Activated B cell treated with CpG ODN at 0.5 μM for 24 hours (primary cell): ENCODE measurements around the gene CER1. TPM values are rescaled to one million over a fixed set of nuclear protein-coding genes. Genes with fewer than 3 reads are reported as not detected.

Experiments used
- ATAC-seq: fragments of 200-7000 bp; cut with Tn5 transposase; one replicate; pipeline ENCODE4 v1.10.0; 2021; ENCODE audit warnings: low read depth, mild to moderate bottlenecking, moderate library complexity
- CTCF ChIA-PET: fragments of 350-600 bp; sonication (Branson Sonifier 250); formaldehyde crosslinking; loops from one replicate; lab custom pipeline; 2021; ENCODE audit warnings: antibody characterized with exemption; lab: Charles Lee
- POLR2A ChIA-PET: fragments of 350-600 bp; sonication (Branson Sonifier 250); formaldehyde crosslinking; loops from one replicate; lab custom pipeline; 2021; ENCODE audit warnings: antibody characterized with exemption; lab: Charles Lee
- DNase-seq: peaks from one replicate; pipeline ENCODE4 v3.0.0; 2022
- H3K27ac Mint-ChIP-seq: one replicate; pipeline ENCODE4 v1.8.0; 2020; ENCODE audit warnings: mixed read lengths
- H3K27me3 Mint-ChIP-seq: one replicate; pipeline ENCODE4 v1.8.0; 2021; ENCODE audit warnings: mixed read lengths
- H3K36me3 Mint-ChIP-seq: one replicate; pipeline ENCODE4 v1.8.0; 2021; ENCODE audit warnings: low read depth, mixed read lengths
- H3K4me1 Mint-ChIP-seq: one replicate; pipeline ENCODE4 v1.8.0; 2021; ENCODE audit warnings: mixed read lengths
- H3K4me3 Mint-ChIP-seq: one replicate; pipeline ENCODE4 v1.8.0; 2020; ENCODE audit warnings: mild to moderate bottlenecking, mixed read lengths
- H3K9me3 Mint-ChIP-seq: one replicate; pipeline ENCODE4 v1.8.0; 2020; ENCODE audit warnings: mixed read lengths
- intact Hi-C: fragments of 100-400 bp; cut with micrococcal nuclease; formaldehyde crosslinking; loops from one replicate; pipeline ENCODE4 v1.15.1; 2024
- total RNA-seq: library from RNA; stranded (reverse); gene quantifications from 2 replicates; pipeline ENCODE4 v1.2.3, GENCODE V29; 2022
- TF ChIP-seq, protein P1 (sequence below): fragments of 200-600 bp; IDR thresholded peaks from one replicate; pipeline ENCODE4 v1.8.0; 2022; ENCODE audit warnings: antibody characterized with exemption, mild to moderate bottlenecking

The CER1 gene
- total RNA-seq, 1 donor from 2014 or later: not detected

DNA sequence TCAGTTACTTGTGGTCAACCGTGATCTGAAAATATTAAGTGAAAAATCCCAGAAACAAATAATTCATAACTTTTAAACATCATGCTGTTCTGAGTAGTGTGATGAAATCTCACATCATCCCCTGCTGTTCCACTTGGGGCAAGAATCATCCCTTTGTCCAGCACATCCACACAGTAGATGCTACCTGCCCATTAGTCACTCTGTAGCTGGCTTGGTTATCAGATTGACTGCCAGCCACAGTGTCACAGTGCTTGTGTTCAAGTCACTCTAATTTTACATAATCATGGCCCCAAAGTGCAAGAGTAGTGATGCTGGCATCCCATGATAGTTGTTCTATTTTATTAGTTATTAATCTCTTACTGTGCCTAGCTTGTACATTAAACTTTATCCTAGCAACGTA is 39.1 kb upstream of the CER1 start:
- Mint-ChIP-seq H3K27me3 (peaks cover 26% of the 10 kb centered on the region), H3K4me1 (no peaks in the 10 kb centered on the region), H3K36me3 (no peaks in the 10 kb centered on the region), H3K9me3 (peaks cover 4% of the 10 kb centered on the region), H3K4me3 (no peak overlapping the region), H3K27ac (no peak overlapping the region)
- TF ChIP-seq, protein P1, sequence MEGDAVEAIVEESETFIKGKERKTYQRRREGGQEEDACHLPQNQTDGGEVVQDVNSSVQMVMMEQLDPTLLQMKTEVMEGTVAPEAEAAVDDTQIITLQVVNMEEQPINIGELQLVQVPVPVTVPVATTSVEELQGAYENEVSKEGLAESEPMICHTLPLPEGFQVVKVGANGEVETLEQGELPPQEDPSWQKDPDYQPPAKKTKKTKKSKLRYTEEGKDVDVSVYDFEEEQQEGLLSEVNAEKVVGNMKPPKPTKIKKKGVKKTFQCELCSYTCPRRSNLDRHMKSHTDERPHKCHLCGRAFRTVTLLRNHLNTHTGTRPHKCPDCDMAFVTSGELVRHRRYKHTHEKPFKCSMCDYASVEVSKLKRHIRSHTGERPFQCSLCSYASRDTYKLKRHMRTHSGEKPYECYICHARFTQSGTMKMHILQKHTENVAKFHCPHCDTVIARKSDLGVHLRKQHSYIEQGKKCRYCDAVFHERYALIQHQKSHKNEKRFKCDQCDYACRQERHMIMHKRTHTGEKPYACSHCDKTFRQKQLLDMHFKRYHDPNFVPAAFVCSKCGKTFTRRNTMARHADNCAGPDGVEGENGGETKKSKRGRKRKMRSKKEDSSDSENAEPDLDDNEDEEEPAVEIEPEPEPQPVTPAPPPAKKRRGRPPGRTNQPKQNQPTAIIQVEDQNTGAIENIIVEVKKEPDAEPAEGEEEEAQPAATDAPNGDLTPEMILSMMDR: no peak
- ATAC-seq: no peak
- ChIA-PET POLR2A (no interaction called here), CTCF (no interaction called here)
- intact Hi-C loops: no loop called here
- no peak for DNase-seq

DNA sequence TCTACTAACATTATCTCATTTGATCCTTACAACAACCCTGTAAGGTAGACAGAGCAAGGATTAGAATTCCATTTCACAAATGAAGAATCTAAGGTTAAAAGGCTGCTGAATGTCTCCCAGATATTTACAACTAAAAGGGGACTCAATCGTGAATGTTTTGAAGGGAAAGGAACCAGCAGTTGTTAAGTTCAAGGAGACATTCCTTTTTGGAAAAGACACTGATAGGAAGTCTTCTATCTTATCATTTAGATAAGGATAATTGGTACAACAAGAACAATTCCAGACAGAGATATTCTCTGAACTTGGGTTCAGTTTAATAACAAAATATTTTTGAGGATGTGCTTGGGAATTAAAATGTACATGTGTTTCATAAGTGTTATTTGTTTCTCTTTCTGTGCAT is 37.5 kb upstream of the CER1 start:
- ChIA-PET POLR2A (no interaction called here), CTCF (no interaction called here)
- no peaks in the 10 kb centered on the region for H3K4me1 Mint-ChIP-seq

DNA sequence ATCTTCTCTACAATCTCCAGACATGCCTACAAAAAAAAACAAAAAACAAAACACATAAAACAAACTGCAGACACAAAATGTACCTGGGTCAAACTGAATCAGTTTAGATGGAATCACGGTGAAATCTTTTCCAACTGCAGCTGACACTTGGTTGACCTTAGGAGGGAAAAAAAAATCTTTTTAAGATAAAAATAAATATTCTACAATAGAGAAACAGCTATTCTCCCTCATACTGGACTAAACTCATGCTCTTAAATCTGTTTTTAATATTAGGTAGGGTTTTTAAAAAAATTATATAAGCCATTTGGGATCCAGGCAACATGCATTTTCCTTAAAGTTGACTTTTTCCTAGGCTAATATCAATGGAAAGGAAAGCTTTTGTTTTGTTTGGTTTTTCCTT is 33.8 kb upstream of the CER1 start:
- Mint-ChIP-seq H3K4me3 (no peak overlapping the region), H3K27ac (no peak overlapping the region), H3K9me3 (no peaks in the 10 kb centered on the region), H3K27me3 (peaks cover 10% of the 10 kb centered on the region), H3K4me1 (peaks cover 3% of the 10 kb centered on the region), H3K36me3 (no peaks in the 10 kb centered on the region)
- ChIA-PET CTCF (interaction anchor here (1.2 to 1.3 kb wide), 2 partner anchors 10 to 15 kb away, joined by 3 to 4 read pairs; no protein-coding TSS in a partner anchor), POLR2A (interaction anchor here (0.7 kb wide), 1 partner anchor 8 kb away, joined by 3 read pairs; no protein-coding TSS in a partner anchor)
- ATAC-seq (no peak), DNase-seq (no peak)
- TF ChIP-seq, protein P1: no peak
- intact Hi-C loops: no loop called here

More for the DNA sequence above, 37.5 kb upstream of the CER1 start:
- no peak overlapping the region for H3K4me3 Mint-ChIP-seq
- peaks cover 22% of the 10 kb centered on the region for H3K27me3 Mint-ChIP-seq
- DNase-seq: no peak
- peaks cover 4% of the 10 kb centered on the region for H3K9me3 Mint-ChIP-seq
- no peak for ATAC-seq
- TF ChIP-seq, protein P1: no peak
- no peak overlapping the region for H3K27ac Mint-ChIP-seq
- no peaks in the 10 kb centered on the region for H3K36me3 Mint-ChIP-seq
- intact Hi-C loops: no loop called here

DNA sequence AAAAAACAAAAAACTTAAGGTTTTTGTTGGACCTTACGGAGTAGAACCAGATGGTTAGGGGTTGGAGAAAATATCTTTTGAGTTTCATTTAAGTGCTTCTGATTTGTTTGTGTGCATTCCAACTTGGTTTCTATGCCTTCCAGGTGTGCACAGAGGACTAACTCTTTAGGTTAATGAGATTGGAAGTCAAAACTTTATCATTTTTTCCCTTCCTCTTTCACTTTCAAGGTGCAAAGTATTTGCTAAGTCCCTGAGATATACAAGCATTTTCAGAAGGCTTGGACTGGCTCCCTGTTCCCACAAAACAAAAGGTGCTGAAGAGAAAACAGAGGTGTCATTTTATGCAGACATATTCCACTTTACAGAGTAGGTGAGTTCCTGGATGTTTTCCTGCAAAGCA is 30.3 kb upstream of the CER1 start:
- Mint-ChIP-seq H3K27me3 (peaks cover 18% of the 10 kb centered on the region), H3K27ac (no peak overlapping the region), H3K4me1 (peaks cover 3% of the 10 kb centered on the region), H3K36me3 (no peaks in the 10 kb centered on the region), H3K9me3 (no peaks in the 10 kb centered on the region), H3K4me3 (no peak overlapping the region)
- DNase-seq: no peak
- ChIA-PET POLR2A (no interaction called here), CTCF (interaction anchor here (1.2 kb wide), 1 partner anchor 16 kb away, joined by 4 read pairs; no protein-coding TSS in a partner anchor)
- TF ChIP-seq, protein P1: no peak
- no peak for ATAC-seq
- intact Hi-C loops: no loop called here

DNA sequence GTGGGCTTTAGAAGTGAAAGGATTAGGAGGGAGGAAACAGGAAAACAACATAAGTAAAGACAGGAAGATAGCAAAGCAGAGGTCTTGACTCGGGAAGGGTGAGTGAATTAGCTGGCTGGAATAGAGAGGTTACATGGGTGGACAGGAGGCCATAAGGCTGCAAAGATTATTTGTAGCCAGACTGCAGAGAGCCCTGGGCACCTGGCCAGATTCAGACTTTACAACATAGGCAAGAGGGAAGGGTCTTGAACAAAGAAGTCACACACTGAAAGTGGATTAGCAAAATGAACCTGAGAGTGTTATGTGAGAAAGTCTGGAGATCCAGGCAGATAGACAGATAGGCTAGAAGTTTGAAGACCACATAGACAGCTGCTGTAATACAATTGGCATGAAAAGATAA is 29.7 kb upstream of the CER1 start:
- peaks cover 19% of the 10 kb centered on the region for H3K27me3 Mint-ChIP-seq
- POLR2A ChIA-PET: no interaction called here
- CTCF ChIA-PET: no interaction called here
- DNase-seq (no peak), ATAC-seq (no peak)
- H3K4me1 Mint-ChIP-seq: peaks cover 3% of the 10 kb centered on the region
- TF ChIP-seq, protein P1: no peak
- H3K27ac Mint-ChIP-seq: no peak overlapping the region
- H3K9me3 Mint-ChIP-seq: no peaks in the 10 kb centered on the region
- H3K4me3 Mint-ChIP-seq: no peak overlapping the region
- intact Hi-C loops: no loop called here
- H3K36me3 Mint-ChIP-seq: no peaks in the 10 kb centered on the region
